ENCODE measurements around the gene WASF2.
"Not testable (repeated sequence)": the region's sequence is repeated elsewhere in the genome, so short reads cannot be mapped to it uniquely, and the experiment has no call there.

The WASF2 gene

DNA sequence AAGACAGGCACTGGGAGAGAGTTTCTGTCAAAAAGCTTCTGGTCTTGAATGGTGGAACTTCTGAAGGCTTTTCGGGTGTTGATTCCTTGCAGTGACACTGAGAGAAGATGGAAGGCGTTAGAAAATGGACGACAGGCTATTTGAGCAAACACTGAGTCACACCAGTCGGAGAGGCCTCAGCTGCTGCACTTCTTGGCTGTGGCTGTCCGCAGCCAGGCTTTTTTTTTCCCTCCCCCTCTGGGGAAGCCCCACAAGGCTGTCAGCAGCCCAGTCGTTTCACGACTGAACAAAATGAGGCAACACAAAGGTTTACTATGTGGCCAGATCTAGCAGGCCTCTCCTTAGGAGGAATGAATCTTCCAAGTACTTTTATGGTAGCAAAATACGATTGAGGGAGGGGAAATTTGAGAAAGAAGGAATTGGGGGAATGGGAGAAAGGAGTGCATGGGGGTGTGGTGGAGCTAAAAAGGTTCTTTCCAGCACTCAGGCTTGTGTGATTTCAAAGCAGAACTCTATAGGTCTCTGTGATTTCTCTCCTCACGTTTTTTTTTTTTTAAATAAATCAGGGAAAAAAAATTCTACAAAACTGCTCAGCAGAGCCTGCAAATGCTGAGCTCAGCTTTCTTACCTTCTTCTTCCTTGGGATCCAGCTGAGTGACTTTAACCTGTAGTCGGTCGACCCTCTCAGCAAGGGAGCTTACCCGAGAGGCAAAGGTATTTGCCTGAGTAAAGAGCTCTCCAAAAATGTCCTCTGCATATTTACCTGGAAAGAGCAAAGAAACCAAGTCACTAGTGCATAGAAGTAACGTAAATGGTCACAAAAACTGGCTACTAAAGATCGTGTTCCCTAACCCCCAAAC lies 71.4 kb downstream of the WASF2 start:
- H3K36me3 ChIP-seq (replicated peaks): peaks cover 43% of the 10 kb centered on the region
- DNase-seq (ENCODE audit: low spot score in 2 of 2): no peak
- no peak overlapping the region for H3K4me3 ChIP-seq
- no peaks in the 10 kb centered on the region for H3K9me3 ChIP-seq
- no peaks in the 10 kb centered on the region for H3K4me1 ChIP-seq
- H3K27me3 ChIP-seq (ENCODE audit: low read depth): no peaks in the 10 kb centered on the region
- in situ Hi-C loops (cut with MboI; ENCODE audit: low sequenced_read_pairs): no loop called here

DNA sequence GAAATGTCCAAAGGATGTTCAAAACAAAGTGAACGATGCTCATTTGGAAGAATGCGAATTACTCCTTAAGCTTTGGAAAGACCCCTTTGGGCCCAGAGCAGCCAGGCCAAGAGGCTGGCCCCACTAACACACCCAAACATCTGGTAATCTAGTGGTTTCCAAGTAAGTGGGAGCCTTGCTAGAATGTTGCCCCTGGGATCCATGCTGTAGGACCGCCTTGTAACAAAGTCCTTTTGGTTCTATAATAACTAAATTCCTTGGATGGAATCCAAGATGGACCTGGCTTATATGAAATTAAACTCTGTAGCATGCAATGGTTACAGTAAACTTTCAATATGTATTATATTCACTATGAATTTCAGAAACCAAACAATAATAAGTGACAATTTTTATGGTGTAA lies 72.3 kb downstream of the WASF2 start:
- in situ Hi-C loops (cut with MboI; ENCODE audit: low sequenced_read_pairs): no loop called here

DNA sequence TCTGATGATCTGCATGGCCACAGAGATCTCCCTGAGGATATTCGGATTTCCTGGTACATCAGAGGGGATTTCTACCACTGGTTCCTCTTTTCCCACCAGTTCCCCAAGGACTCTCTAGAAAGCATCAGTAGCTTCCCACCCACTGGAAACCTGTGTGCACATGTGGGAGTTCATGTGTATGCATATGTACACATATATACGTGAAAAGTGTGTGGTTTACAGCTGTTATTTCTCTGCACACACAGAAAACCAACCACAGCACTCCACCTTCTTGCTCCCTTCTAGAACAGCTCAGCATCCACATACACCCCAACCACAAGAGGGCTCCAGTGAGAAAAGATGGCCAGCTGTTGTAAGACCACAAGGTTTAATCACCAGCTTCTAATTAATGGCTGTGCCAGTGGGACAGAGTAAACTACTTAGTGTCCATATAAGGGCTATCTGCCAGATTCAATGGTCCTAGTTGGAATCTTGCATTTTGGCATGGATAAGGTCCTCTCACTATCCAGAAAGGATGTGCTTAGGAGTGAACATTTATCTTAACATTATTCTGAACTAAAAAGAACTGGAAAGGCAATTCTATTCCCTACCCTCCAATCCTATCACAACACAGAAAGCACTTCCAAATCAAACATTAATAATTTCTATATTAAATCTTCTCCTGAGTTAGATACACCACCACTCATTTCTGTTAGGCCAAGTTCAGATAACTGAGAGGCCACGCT lies 73.4 kb downstream of the WASF2 start:
- Histone ChIP-seq H3K27me3 (ENCODE audit: low read depth) (no peaks in the 10 kb centered on the region), H3K36me3 (replicated peaks) (peaks cover 63% of the 10 kb centered on the region), H3K9me3 (no peaks in the 10 kb centered on the region), H3K4me3 (no peak overlapping the region), H3K4me1 (no peaks in the 10 kb centered on the region)
- peak; percentile 34 to 60 for DNase-seq (ENCODE audit: low spot score in 2 of 2)
- in situ Hi-C loops (cut with MboI; ENCODE audit: low sequenced_read_pairs): no loop called here

More for the DNA sequence above, 72.3 kb downstream of the WASF2 start:
- Histone ChIP-seq H3K9me3 (no peaks in the 10 kb centered on the region), H3K4me1 (no peaks in the 10 kb centered on the region), H3K27me3 (ENCODE audit: low read depth) (no peaks in the 10 kb centered on the region), H3K4me3 (no peak overlapping the region), H3K36me3 (replicated peaks) (peaks cover 52% of the 10 kb centered on the region)
- DNase-seq (ENCODE audit: low spot score in 2 of 2): no peak

DNA sequence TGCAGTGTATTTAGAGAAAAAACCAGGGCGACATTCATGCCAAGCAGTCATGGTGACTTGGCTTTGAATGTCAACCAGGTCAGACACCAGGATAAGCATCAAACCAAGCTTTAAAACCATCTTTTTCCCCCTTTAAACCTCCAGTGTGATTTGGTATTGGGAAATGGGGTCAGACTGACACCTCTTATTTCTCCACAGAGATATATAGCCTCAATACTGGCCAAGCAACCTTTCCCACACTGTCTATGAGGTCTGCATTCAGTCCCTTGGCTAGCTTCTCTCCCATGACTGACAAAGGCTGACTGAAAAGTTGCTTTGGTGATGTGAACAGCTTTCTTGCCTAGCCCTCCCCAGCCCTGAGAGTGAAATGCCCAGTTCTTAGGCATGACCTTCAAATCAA lies 75.9 kb downstream of the WASF2 start:
- no peak overlapping the region for H3K4me3 ChIP-seq
- H3K4me1 ChIP-seq: no peaks in the 10 kb centered on the region
- peaks cover 79% of the 10 kb centered on the region for H3K36me3 ChIP-seq (replicated peaks)
- H3K9me3 ChIP-seq: no peaks in the 10 kb centered on the region
- no peaks in the 10 kb centered on the region for H3K27me3 ChIP-seq (ENCODE audit: low read depth)
- DNase-seq (ENCODE audit: low spot score in 2 of 2): no peak
- in situ Hi-C loops (cut with MboI; ENCODE audit: low sequenced_read_pairs): no loop called here

DNA sequence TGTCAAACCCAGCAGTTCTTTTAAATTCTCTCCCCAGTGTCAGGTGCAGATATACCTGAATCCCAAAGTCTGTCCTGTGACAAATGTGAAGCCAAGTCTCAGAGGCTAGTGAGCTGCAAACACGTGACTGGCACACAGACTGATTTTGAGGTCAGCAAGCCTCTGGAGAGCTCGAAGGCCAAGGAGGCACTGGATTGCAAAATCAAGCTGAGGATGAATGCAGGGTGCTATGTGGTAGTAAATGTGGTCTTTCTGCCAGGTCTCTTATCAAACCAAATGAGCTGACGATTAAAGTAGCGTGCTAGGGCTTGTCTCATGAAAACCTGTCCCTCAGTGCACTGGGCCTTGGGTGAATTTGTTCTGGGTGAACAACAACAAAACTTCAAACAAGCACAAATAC lies 77.0 kb downstream of the WASF2 start:
- H3K9me3 ChIP-seq: no peaks in the 10 kb centered on the region
- no peaks in the 10 kb centered on the region for H3K4me1 ChIP-seq
- H3K27me3 ChIP-seq (ENCODE audit: low read depth): no peaks in the 10 kb centered on the region
- peaks cover 83% of the 10 kb centered on the region for H3K36me3 ChIP-seq (replicated peaks)
- no peak for DNase-seq (ENCODE audit: low spot score in 2 of 2)
- in situ Hi-C loops (cut with MboI; ENCODE audit: low sequenced_read_pairs): no loop called here
- no peak overlapping the region for H3K4me3 ChIP-seq

DNA sequence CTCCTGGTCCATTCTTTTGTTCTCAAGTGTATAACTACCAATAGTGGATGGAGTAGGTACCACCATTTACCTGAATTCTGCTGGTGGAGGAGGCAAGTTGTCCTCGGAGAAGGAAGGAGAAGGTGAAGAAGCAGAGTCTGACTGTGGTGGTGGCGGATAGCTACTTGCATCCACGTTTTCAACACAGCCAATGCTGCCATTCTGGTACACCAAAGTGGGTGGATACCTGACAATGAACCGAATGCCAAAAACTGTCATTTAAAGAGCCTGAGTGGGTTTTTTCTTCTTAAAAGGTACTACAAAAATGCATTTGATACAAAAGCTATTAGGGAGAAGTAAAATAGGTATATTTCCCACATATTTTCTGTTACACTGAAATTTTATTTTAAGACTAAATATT lies 77.5 kb downstream of the WASF2 start:
- Histone ChIP-seq H3K27me3 (ENCODE audit: low read depth) (no peaks in the 10 kb centered on the region), H3K4me1 (no peaks in the 10 kb centered on the region), H3K4me3 (no peak overlapping the region), H3K9me3 (no peaks in the 10 kb centered on the region), H3K36me3 (replicated peaks) (peaks cover 79% of the 10 kb centered on the region)
- no peak for DNase-seq (ENCODE audit: low spot score in 2 of 2)
- in situ Hi-C loops (cut with MboI; ENCODE audit: low sequenced_read_pairs): no loop called here

DNA sequence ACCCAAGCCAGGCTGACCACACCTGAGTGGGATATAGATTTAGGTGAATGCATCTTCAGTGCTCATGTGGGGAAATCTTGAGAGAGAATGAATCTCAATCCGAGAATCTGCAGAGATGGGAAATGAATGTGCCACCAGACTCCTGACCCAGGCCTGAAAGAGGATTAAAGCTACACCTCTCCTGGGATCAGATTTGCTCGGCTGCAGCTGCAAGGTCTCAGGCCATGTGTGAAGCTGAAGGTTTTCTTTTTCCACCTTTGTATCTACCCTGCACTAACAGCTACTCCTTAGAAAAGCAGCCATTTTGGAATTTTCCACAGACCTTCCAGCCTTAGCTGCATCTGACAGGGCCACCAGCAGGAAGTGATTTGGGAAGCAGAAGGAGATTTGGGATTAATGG lies 79.3 kb downstream of the WASF2 start:
- H3K4me3 ChIP-seq: no peak overlapping the region
- H3K27me3 ChIP-seq (ENCODE audit: low read depth): no peaks in the 10 kb centered on the region
- H3K9me3 ChIP-seq: no peaks in the 10 kb centered on the region
- no peaks in the 10 kb centered on the region for H3K4me1 ChIP-seq
- DNase-seq (ENCODE audit: low spot score in 2 of 2): no peak
- in situ Hi-C loops (cut with MboI; ENCODE audit: low sequenced_read_pairs): no loop called here
- peaks cover 67% of the 10 kb centered on the region for H3K36me3 ChIP-seq (replicated peaks)

DNA sequence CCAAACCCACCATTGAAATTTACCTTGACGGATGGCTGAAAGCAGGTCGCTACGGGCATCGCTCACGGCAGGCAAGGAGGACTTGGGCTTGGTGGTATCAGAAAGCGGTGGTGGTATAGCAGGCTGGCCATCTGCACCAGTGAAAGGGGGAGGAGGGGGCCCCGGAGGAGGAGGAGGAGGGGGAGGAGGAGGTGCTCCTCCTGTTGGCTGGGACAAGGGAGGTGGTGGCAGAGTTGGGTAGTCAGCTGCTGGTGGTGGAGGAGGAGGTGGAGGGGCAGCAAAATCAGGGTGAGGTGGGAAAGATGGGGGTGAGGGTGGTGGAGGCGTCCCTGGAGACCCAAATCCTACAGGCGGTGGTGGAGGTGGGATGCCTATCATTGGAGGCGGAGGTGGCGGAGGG lies 80.3 kb downstream of the WASF2 start:
- Histone ChIP-seq H3K36me3 (replicated peaks) (peaks cover 58% of the 10 kb centered on the region), H3K9me3 (no peaks in the 10 kb centered on the region), H3K4me3 (no peak overlapping the region), H3K27me3 (ENCODE audit: low read depth) (no peaks in the 10 kb centered on the region), H3K4me1 (no peaks in the 10 kb centered on the region)
- DNase-seq (ENCODE audit: low spot score in 2 of 2): no peak
- in situ Hi-C loops (cut with MboI; ENCODE audit: low sequenced_read_pairs): no loop called here

DNA sequence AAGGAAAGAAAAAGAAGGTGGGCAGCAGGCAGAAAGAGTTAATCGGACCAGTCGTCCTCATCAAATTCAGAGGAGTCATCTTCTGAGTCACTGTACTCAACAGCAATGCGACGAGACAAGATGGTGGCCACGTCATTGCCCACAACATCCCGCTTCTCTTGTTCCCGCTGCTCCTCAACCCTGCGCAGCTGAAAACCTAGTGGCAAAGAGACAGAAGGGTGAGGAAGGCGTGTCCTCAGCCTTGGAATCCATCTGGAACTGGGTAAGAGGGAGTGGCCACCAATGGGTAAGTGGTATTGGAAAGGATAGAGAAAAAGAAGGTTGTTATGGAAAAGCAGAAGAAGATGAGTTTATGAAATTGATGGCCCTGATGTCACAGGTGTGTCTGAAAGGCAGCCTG lies 81.8 kb downstream of the WASF2 start:
- Histone ChIP-seq H3K4me1 (no peaks in the 10 kb centered on the region), H3K9me3 (no peaks in the 10 kb centered on the region), H3K27me3 (ENCODE audit: low read depth) (no peaks in the 10 kb centered on the region), H3K4me3 (no peak overlapping the region), H3K36me3 (replicated peaks) (peaks cover 43% of the 10 kb centered on the region)
- in situ Hi-C loops (cut with MboI; ENCODE audit: low sequenced_read_pairs): no loop called here
- no peak for DNase-seq (ENCODE audit: low spot score in 2 of 2)

DNA sequence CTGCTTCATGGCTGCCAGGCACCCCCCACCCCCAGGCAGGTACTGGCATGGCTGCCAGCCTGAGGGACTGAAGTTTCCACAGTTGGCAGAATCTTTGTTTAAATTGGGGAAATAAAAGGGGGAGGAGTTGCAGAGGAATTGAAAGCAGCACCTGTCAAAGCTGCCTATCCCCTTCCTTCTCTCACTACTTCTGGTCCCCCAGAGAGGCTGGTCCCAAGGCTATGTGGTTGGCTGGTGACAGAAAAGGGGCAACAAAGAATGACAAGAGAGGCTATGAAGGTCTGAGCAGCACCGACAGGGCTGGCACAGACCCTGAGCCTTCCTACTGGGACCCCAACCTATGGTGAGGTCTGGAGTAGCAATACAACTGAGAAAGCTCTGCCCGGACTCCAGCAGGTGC lies 83.2 kb downstream of the WASF2 start:
- DNase-seq (ENCODE audit: low spot score in 2 of 2); H3K27me3 ChIP-seq (ENCODE audit: low read depth); H3K4me1 ChIP-seq; H3K4me3 ChIP-seq; H3K9me3 ChIP-seq; in situ Hi-C loops (cut with MboI; ENCODE audit: low sequenced_read_pairs): not testable (repeated sequence)
- peaks cover 29% of the 10 kb centered on the region for H3K36me3 ChIP-seq (replicated peaks)

DNA sequence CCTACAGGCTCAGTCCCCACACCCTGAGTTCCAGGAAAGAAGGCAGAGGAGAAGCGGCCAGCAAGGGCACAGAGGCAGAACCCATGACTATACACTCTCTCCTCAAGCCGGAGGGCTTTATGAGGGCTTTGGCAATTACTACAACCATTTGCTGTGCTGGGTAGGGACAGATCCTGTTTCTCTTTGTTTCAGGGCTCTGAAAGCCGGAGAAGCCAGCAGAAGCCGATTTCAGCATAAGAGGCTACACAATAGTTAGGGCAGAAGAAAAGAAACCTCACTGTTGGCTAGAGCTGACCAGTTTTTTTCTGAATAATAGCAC lies 83.6 kb downstream of the WASF2 start:
- Histone ChIP-seq H3K36me3 (replicated peaks) (peaks cover 25% of the 10 kb centered on the region), H3K27me3 (ENCODE audit: low read depth) (no peaks in the 10 kb centered on the region), H3K4me3 (no peak overlapping the region), H3K9me3 (no peaks in the 10 kb centered on the region), H3K4me1 (no peaks in the 10 kb centered on the region)
- DNase-seq (ENCODE audit: low spot score in 2 of 2): no peak
- in situ Hi-C loops (cut with MboI; ENCODE audit: low sequenced_read_pairs): no loop called here

DNA sequence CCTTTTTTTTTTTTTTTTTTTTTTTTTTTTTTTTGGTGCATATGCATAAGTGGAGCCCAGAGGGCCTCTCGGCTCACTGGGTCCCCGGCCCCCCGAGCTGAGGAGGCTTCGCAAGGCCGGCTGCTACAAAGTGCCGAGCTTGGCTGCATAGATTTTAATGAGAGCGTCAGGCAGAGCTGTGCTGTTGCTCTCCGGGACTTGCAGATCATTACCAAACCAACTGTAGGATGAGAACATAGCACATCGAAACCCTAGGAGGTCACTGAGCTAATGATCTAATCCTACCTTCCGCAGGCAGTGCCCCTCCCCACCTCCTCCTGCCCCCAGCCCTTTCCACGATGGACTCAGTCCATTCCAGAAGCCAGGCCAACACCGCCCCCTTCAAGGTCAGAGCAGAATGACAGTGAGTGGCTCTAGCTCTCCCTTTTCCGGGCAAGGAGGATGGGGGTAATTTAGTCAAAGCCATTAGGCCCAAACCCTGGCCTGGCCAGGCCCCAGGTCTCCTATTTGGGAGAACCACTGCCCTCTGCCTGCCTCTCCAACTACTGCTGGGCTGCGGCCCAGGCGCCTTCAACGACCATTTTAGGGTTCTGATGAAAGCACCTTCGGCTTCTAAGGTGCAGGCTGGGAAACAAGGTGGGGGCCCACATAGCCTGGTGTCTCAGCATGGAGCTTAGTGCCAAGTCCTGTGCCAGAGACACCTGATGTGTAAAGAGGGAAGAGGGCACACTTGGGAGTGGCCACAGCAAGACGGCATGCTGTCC lies 84.2 kb downstream of the WASF2 start:
- H3K4me3 ChIP-seq; H3K9me3 ChIP-seq; in situ Hi-C loops (cut with MboI; ENCODE audit: low sequenced_read_pairs); H3K4me1 ChIP-seq; DNase-seq (ENCODE audit: low spot score in 2 of 2); H3K27me3 ChIP-seq (ENCODE audit: low read depth): not testable (repeated sequence)
- peaks cover 19% of the 10 kb centered on the region for H3K36me3 ChIP-seq (replicated peaks)

DNA sequence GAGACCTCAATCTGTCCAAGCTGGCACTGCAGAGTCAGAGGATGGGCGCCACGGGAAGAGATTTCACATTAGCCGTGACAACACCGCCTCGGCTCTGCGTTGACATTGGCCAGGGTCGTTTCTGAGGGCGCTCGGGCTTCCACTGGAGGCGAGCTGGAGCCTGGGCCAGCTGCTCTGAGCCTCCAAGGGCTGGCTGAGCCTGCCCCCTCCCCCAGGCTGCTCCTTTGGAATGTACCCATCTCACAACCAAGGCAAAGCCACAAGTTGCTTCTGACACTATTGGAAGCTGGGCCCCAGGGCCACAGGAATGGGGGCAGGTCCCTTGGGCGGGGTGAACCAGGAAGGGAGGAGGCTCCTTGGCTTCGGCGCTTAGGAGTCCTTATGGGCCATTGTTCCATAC lies 84.9 kb downstream of the WASF2 start:
- DNase-seq (ENCODE audit: low spot score in 2 of 2): no peak
- H3K36me3 ChIP-seq (replicated peaks): peaks cover 12% of the 10 kb centered on the region
- no peaks in the 10 kb centered on the region for H3K9me3 ChIP-seq
- in situ Hi-C loops (cut with MboI; ENCODE audit: low sequenced_read_pairs): no loop called here
- H3K4me3 ChIP-seq: no peak overlapping the region
- H3K4me1 ChIP-seq: no peaks in the 10 kb centered on the region
- no peaks in the 10 kb centered on the region for H3K27me3 ChIP-seq (ENCODE audit: low read depth)

DNA sequence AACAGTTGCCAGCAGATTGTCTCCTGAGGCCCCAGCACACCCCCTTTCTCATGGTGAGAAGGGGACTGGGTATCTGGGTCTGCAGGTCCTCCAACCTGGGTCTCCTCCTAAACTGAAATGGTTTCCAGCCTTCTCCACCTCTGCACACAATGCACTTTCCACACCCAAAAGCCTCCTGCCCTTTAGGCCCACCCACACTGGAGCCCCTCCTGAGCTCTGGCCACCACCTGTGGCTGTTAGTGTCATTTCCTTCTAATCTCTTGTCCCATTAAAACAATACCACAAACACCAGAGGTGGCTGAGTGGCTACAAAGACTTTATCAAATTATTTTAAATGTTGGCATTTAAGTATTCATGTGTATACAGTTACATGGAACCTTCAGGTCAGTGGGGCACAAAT lies 86.0 kb downstream of the WASF2 start:
- in situ Hi-C loops (cut with MboI; ENCODE audit: low sequenced_read_pairs): no loop called here
- Histone ChIP-seq H3K36me3 (replicated peaks) (peaks cover 12% of the 10 kb centered on the region), H3K4me3 (no peak overlapping the region), H3K27me3 (ENCODE audit: low read depth) (no peaks in the 10 kb centered on the region), H3K9me3 (no peaks in the 10 kb centered on the region), H3K4me1 (no peaks in the 10 kb centered on the region)
- no peak for DNase-seq (ENCODE audit: low spot score in 2 of 2)

Data from HAP-1 (cell line).